HCT116 (cell line): Measurements from ENCODE around the gene INTS1. TPM values are rescaled to one million over a fixed set of nuclear protein-coding genes. Genes with fewer than 3 reads are reported as not detected.

Experiments
- ATAC-seq: fragments of 200-7000 bp; cut with Tn5 transposase; 2 replicates; pipeline ENCODE4 v1.9.1; 2020; ENCODE audit warnings: mild to moderate bottlenecking, moderate library complexity
- BruUV-seq: library from RNA; stranded (reverse); fragments of 400-500 nt; replicated peaks from 2 replicates; lab custom pipeline; 2021; lab: Mats Ljungman, UMichigan
- CTCF ChIA-PET: fragments of 300-600 bp; sonication (Branson Sonifier 250); formaldehyde crosslinking; loops from one replicate; lab custom pipeline; 2021; ENCODE audit warnings: antibody characterized with exemption; lab: Charles Lee
- POLR2A ChIA-PET: fragments of 300-600, 350-600 bp; sonication (Branson Sonifier 250); formaldehyde crosslinking; loops from one replicate; lab custom pipeline; 2021; ENCODE audit warnings: antibody characterized with exemption; lab: Charles Lee
- RAD21 ChIA-PET, 2 experiments: fragments of 300-600 bp; sonication (Branson Sonifier 250); formaldehyde crosslinking; loops; one replicate each; lab custom pipeline; 2023; ENCODE audit warnings: low total read pairs in 2 of 2; ENCODE audit not compliant: uncharacterized antibody in 2 of 2, unreplicated experiment in 2 of 2, low non-redundant PET in 1 of 2; lab: Charles Lee
- DNase-seq: peaks from one replicate; pipeline ENCODE4 v3.0.0-alpha.2; 2010; ENCODE audit warnings: low read depth, low spot score
- H2AFZ ChIP-seq: fragments of 200-600 bp; shearing (Covaris generic), sonication (generic); 2 replicates; pipeline ENCODE4 v1.6.1; 2017; ENCODE audit warnings: low read depth, mixed run types, mixed read lengths, antibody characterized with exemption, low read length; ENCODE audit not compliant: poor library complexity, severe bottlenecking
- H3K27ac ChIP-seq: 2 replicates; pipeline ENCODE4 v1.5.1; 2012; ENCODE audit warnings: low read depth, low read length
- H3K27me3 ChIP-seq: fragments of 200-600 bp; sonication (generic); 2 replicates; pipeline ENCODE4 v1.6.1; 2016; ENCODE audit warnings: mixed run types, low read length, mixed read lengths; ENCODE audit not compliant: insufficient read depth
- H3K36me3 ChIP-seq, 2 experiments: fragments of 200-500 bp in 1 of 2; fragments of 200-600 bp in 1 of 2; sonication (Bioruptor generic) in 1 of 2; sonication (generic) in 1 of 2; 2 replicates each; pipeline versions ENCODE4 v1.5.1 to v1.6.1; 2014 to 2016; ENCODE audit warnings: low read length in 2 of 2, inconsistent platforms in 1 of 2, mixed read lengths in 1 of 2, mixed run types in 1 of 2; ENCODE audit not compliant: insufficient read depth in 2 of 2, control insufficient read depth in 1 of 2
- H3K4me1 ChIP-seq, 2 experiments: fragments of 200-600 bp in 1 of 2; sonication (generic) in 1 of 2; 2 replicates each; pipeline versions ENCODE4 v1.5.1 to v1.6.1; 2012 to 2017; ENCODE audit warnings: low read length in 2 of 2, inconsistent platforms in 1 of 2, mild to moderate bottlenecking in 1 of 2, mixed read lengths in 1 of 2, mixed run types in 1 of 2, moderate library complexity in 1 of 2; ENCODE audit not compliant: insufficient read depth in 2 of 2, control insufficient read depth in 1 of 2
- H3K4me2 ChIP-seq: fragments of 200-600 bp; sonication (generic); 2 replicates; pipeline ENCODE4 v1.6.1; 2017; ENCODE audit warnings: mixed run types, low read length, mixed read lengths
- H3K4me3 ChIP-seq, 2 experiments: fragments of 200-600 bp in 1 of 2; sonication (generic) in 1 of 2; replicated peaks in 1 of 2; 2 replicates each; pipeline ENCODE4 v1.5.1; 2011 to 2016; ENCODE audit warnings: low read length in 2 of 2, control low read depth in 1 of 2, low read depth in 1 of 2, mild to moderate bottlenecking in 1 of 2, mixed read lengths in 1 of 2, mixed run types in 1 of 2
- H3K79me2 ChIP-seq: fragments of 200-600 bp; sonication (generic); 2 replicates; pipeline ENCODE4 v1.6.1; 2017; ENCODE audit warnings: mild to moderate bottlenecking, mixed run types, low read length, moderate library complexity, mixed read lengths; ENCODE audit not compliant: insufficient read depth
- H3K9ac ChIP-seq: fragments of 200-600 bp; sonication (generic); 2 replicates; pipeline ENCODE4 v1.6.1; 2016; ENCODE audit warnings: low read length, mixed read lengths
- H3K9me2 ChIP-seq: fragments of 200-600 bp; sonication (generic), shearing (Covaris generic); 2 replicates; pipeline ENCODE4 v1.6.1; 2017; ENCODE audit warnings: mixed run types, mild to moderate bottlenecking, moderate library complexity; ENCODE audit not compliant: insufficient read depth
- H3K9me3 ChIP-seq, 2 experiments: fragments of 200-500 bp in 1 of 2; fragments of 200-600 bp in 1 of 2; sonication (Bioruptor generic) in 1 of 2; sonication (generic) in 1 of 2; 2 replicates each; pipeline ENCODE4 v1.6.1; 2014 to 2017; ENCODE audit warnings: low read length in 2 of 2, mixed read lengths in 2 of 2, inconsistent platforms in 1 of 2, low read depth in 1 of 2, mild to moderate bottlenecking in 1 of 2, mixed run types in 1 of 2, moderate library complexity in 1 of 2; ENCODE audit not compliant: control insufficient read depth in 1 of 2, insufficient read depth in 1 of 2
- H4K20me1 ChIP-seq: fragments of 200-600 bp; sonication (generic), shearing (Covaris generic); 2 replicates; pipeline ENCODE4 v1.6.1; 2017; ENCODE audit warnings: mixed run types, mild to moderate bottlenecking, moderate library complexity; ENCODE audit not compliant: insufficient read depth
- CBX3 ChIP-seq: IDR thresholded peaks from 2 replicates; pipeline ENCODE4 v1.6.1; 2012; ENCODE audit warnings: low read depth
- CTCF ChIP-seq, 3 experiments: fragments of 200-600 bp in 1 of 3; sonication (generic) in 1 of 3; IDR thresholded peaks in 2 of 3; conservative IDR thresholded peaks in 1 of 3; 2 replicates each; pipeline ENCODE4 v1.5.1; 2012 to 2017; ENCODE audit warnings: low read depth in 2 of 3, low read length in 2 of 3, antibody characterized with exemption in 1 of 3, borderline replicate concordance in 1 of 3, control low read depth in 1 of 3, mild to moderate bottlenecking in 1 of 3, mixed read lengths in 1 of 3, mixed run types in 1 of 3, moderate library complexity in 1 of 3; ENCODE audit not compliant: insufficient read depth in 1 of 3
- EGR1 ChIP-seq: IDR thresholded peaks from 2 replicates; pipeline ENCODE4 v1.6.1; 2012; ENCODE audit warnings: low read depth
- ELF1 ChIP-seq: IDR thresholded peaks from 2 replicates; pipeline ENCODE4 v1.6.1; 2012; ENCODE audit warnings: low read depth, borderline replicate concordance
- EZH2 ChIP-seq: fragments of 200-600 bp; sonication (generic); IDR thresholded peaks from 2 replicates; pipeline ENCODE4 v1.6.1; 2017; ENCODE audit warnings: antibody characterized with exemption, mixed run types
- EZH2phosphoT487 ChIP-seq: fragments of 200-600 bp; IDR thresholded peaks from 2 replicates; pipeline ENCODE4 v1.6.1; 2018; ENCODE audit warnings: antibody characterized with exemption, borderline replicate concordance
- FOSL1 ChIP-seq: IDR thresholded peaks from 2 replicates; pipeline ENCODE4 v1.6.1; 2012; ENCODE audit warnings: low read depth
- JUND ChIP-seq: IDR thresholded peaks from 2 replicates; pipeline ENCODE4 v1.6.1; 2012
- MAX ChIP-seq: IDR thresholded peaks from 2 replicates; pipeline ENCODE4 v1.6.1; 2012
- POLR2A ChIP-seq: IDR thresholded peaks from 2 replicates; pipeline ENCODE4 v1.7.0; 2011; ENCODE audit warnings: borderline replicate concordance; ENCODE audit not compliant: insufficient read depth, insufficient read length; ENCODE audit errors: extremely low read depth
- POLR2AphosphoS5 ChIP-seq: IDR thresholded peaks from 2 replicates; pipeline ENCODE4 v1.6.1; 2011; ENCODE audit warnings: mild to moderate bottlenecking, low read depth, low read length, moderate library complexity
- RAD21 ChIP-seq: IDR thresholded peaks from 2 replicates; pipeline ENCODE4 v1.6.1; 2012; ENCODE audit warnings: low read depth, mild to moderate bottlenecking
- SIN3A ChIP-seq: IDR thresholded peaks from 2 replicates; pipeline ENCODE4 v1.6.1; 2012; ENCODE audit warnings: low read depth
- TCF7L2 ChIP-seq: IDR thresholded peaks from 2 replicates; pipeline ENCODE4 v1.7.0; 2011; ENCODE audit warnings: borderline replicate concordance, inconsistent platforms; ENCODE audit not compliant: insufficient read depth, insufficient read length; ENCODE audit errors: extremely low read depth
- YY1 ChIP-seq: IDR thresholded peaks from 2 replicates; pipeline ENCODE4 v1.6.1; 2011; ENCODE audit warnings: low read length, low read depth, moderate library complexity, mild to moderate bottlenecking; ENCODE audit not compliant: insufficient replicate concordance; ENCODE audit errors: extremely low read depth
- ZBTB33 ChIP-seq: IDR thresholded peaks from 2 replicates; pipeline ENCODE4 v1.6.1; 2011; ENCODE audit warnings: mild to moderate bottlenecking, low read length, moderate library complexity; ENCODE audit not compliant: insufficient replicate concordance; ENCODE audit errors: extremely low read depth
- ZFX ChIP-seq: fragments of 450-650 bp; IDR thresholded peaks from 2 replicates; pipeline ENCODE4 v1.6.1; 2017
- ZNF274 ChIP-seq: fragments of 200-500 bp; sonication (Bioruptor generic); IDR thresholded peaks from 2 replicates; pipeline ENCODE4 v1.6.1; 2014; ENCODE audit warnings: mild to moderate bottlenecking, low read depth, low read length, inconsistent platforms
- intact Hi-C: fragments of 100-400 bp; cut with micrococcal nuclease; formaldehyde crosslinking; loops from 2 replicates; pipeline ENCODE4 v1.10.0; 2022
- total RNA-seq: library from RNA; stranded (reverse); gene quantifications from one replicate; pipeline ENCODE4 v1.2.1, GENCODE V29; 2021; ENCODE audit not compliant: unreplicated experiment
- TF ChIP-seq, protein P1 (sequence below): IDR thresholded peaks from 2 replicates; pipeline ENCODE4 v1.6.1; 2012

Gene INTS1
- total RNA-seq, 1 experiment from 2014 or later: 167 TPM

DNA sequence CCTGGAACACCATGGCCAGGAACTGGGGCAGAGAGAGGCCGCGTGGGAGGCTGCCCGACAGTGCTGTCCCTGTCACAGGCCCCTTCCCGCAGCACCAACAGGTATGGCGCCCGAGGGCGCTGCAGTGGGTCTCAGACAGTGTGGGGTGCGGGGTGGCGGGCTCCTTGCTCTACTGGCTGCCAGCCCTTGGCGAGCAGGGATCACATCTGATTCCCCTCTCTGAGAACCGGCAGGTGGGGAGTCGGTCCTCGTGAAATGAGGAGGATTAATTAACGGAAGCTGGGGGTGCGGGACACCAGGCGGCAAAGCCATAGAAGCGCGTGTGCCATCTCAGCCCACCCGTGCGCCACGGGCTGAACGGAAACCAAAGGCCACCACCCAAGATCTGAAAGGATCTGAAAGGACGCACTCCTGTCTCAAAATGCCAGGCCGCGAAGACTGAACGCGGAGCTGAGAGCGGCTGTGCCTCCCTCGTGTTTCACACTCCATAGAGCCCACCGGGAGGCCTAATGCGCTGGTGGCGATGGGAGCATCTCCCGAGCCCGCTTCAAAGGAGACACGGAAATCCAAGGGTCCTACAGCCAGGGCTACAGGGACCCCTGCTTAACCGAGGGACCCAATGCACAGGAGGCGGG lies 6.8 kb downstream of the INTS1 start (continued):
- TF ChIP-seq SIN3A (no peak), JUND (no peak), ELF1 (no peak), EZH2phosphoT487 (no peak), EZH2 (no peak), TCF7L2 (no peak), POLR2AphosphoS5 (no peak), RAD21 (no peak), ZNF274 (no peak), FOSL1 (no peak)
- TF ChIP-seq, protein P1, sequence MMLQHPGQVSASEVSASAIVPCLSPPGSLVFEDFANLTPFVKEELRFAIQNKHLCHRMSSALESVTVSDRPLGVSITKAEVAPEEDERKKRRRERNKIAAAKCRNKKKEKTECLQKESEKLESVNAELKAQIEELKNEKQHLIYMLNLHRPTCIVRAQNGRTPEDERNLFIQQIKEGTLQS: no peak
- TF ChIP-seq, all 23 proteins: peak for 0

- no peak overlapping the region for H2AFZ ChIP-seq
- H3K9me3 ChIP-seq: no peaks in the 10 kb centered on the region
- peaks cover 18 to 27% of the 10 kb centered on the region in 2 experiments; a peak in 3 of 4 replicates for H3K36me3 ChIP-seq
- intact Hi-C loops: no loop called here
- BruUV-seq: no TSS peak
- no peaks in the 10 kb centered on the region for H3K27me3 ChIP-seq
- H3K79me2 ChIP-seq: peaks cover 14% of the 10 kb centered on the region
- CTCF ChIA-PET: no interaction called here
- ATAC-seq (no peak), DNase-seq (no peak)
- POLR2A ChIA-PET: no interaction called here
- no peak overlapping the region for H3K9ac ChIP-seq
- H3K9me2 ChIP-seq: no peaks in the 10 kb centered on the region
- RAD21 ChIA-PET: no interaction called here
- H4K20me1 ChIP-seq: no peaks in the 10 kb centered on the region
- H3K4me2 ChIP-seq: no peak overlapping the region
- no peaks in the 10 kb centered on the region for H3K4me1 ChIP-seq
- H3K27ac ChIP-seq: no peak overlapping the region
- H3K4me3 ChIP-seq: no peak overlapping the region
- TF ChIP-seq MAX (no peak), POLR2A (no peak), CBX3 (no peak), ZBTB33 (no peak), FOSL1 (no peak), EZH2 (no peak), TCF7L2 (no peak), ELF1 (no peak), YY1 (no peak), CTCF (IDR thresholded peaks at IDR 0.05 in 2 of 3, conservative IDR thresholded peaks at IDR 0.05 in 1 of 3; ENCODE audit: borderline replicate concordance in 1 of 3, insufficient read depth in 1 of 3, low read depth in 2 of 3, low read length in 2 of 3) (no peak), ZFX (no peak), EZH2phosphoT487 (no peak), POLR2AphosphoS5 (no peak), SIN3A (no peak), EGR1 (no peak), JUND (no peak)
- TF ChIP-seq, protein P1: no peak
These were observed 7.5 kb downstream of the INTS1 start for GRCh38 chr7:1496531-1497292.
